Prostate gland (tissue), 2 donors: ENCODE results near the gene SREK1IP1. TPM values are rescaled to one million over a fixed set of nuclear protein-coding genes. Genes with fewer than 3 reads are reported as not detected.
"Not testable (repeated sequence)": the region's sequence is repeated elsewhere in the genome, so short reads cannot be mapped to it uniquely, and the experiment has no call there.

ENCODE experiments used
- DNase-seq: peaks from one replicate; pipeline ENCODE4 v3.0.0-alpha.2; 2019; ENCODE audit warnings: low spot score
- H3K27ac ChIP-seq, 2 donors: fragments of 200-600 bp; sonication (generic); 2 replicates each; pipeline ENCODE4 v1.5.1; 2017 to 2019
- H3K27me3 ChIP-seq: fragments of 200-600 bp; sonication (generic); replicated peaks from 2 replicates; pipeline ENCODE4 v1.5.1; 2019; ENCODE audit not compliant: insufficient read depth
- H3K36me3 ChIP-seq, 2 donors: fragments of 200-600 bp; sonication (generic); 1 replicate in 1 of 2; 2 replicates in 1 of 2; pipeline versions ENCODE4 v1.5.1 to v1.8.1; 2017 to 2019
- H3K4me1 ChIP-seq: fragments of 200-600 bp; sonication (generic); replicated peaks from 2 replicates; pipeline ENCODE4 v1.5.1; 2019
- H3K4me3 ChIP-seq, 2 donors: fragments of 200-600 bp; sonication (generic); 2 replicates each; pipeline ENCODE4 v1.5.1; 2017 to 2019
- H3K9me3 ChIP-seq: fragments of 200-600 bp; sonication (generic); 2 replicates; pipeline ENCODE4 v1.5.1; 2017
- POLR2A ChIP-seq: fragments of 450-650 bp; IDR thresholded peaks from one replicate; pipeline ENCODE4 v1.6.1; 2016; ENCODE audit warnings: antibody characterized with exemption, mild to moderate bottlenecking
- POLR2AphosphoS5 ChIP-seq: sonication (generic); formaldehyde crosslinking; IDR thresholded peaks from one replicate; pipeline ENCODE4 v1.6.1; 2017; ENCODE audit warnings: antibody characterized with exemption
- WGBS: methylation state at CpG from one replicate; pipeline ENCODE4 v1.1.5; 2018; 5-methylcytosine and 5-hydroxymethylcytosine counted together
- intact Hi-C: fragments of 100-400 bp; cut with DNase I; formaldehyde crosslinking; loops from one replicate; pipeline ENCODE4 v1.14.2; 2022
- total RNA-seq, 2 donors: library from RNA; depleted of rRNA; stranded (reverse); fragments of >200 nt; gene quantifications; one replicate each; pipeline ENCODE4 v1.1.0, GENCODE V29; 2016
- TF ChIP-seq, protein P1 (sequence below), 4 experiments: fragments of 200-600 bp in 2 of 4; fragments of 450-650 bp in 2 of 4; sonication (generic) in 2 of 4; IDR thresholded peaks; 1 replicate in 3 of 4; 2 replicates in 1 of 4; pipeline ENCODE4 v1.5.1; 2016 to 2019; ENCODE audit warnings: antibody characterized with exemption in 4 of 4, mild to moderate bottlenecking in 2 of 4, moderate library complexity in 2 of 4

Gene SREK1IP1
- total RNA-seq, 2 donors from 2014 or later, result 16.0 to 19.5 TPM

DNA sequence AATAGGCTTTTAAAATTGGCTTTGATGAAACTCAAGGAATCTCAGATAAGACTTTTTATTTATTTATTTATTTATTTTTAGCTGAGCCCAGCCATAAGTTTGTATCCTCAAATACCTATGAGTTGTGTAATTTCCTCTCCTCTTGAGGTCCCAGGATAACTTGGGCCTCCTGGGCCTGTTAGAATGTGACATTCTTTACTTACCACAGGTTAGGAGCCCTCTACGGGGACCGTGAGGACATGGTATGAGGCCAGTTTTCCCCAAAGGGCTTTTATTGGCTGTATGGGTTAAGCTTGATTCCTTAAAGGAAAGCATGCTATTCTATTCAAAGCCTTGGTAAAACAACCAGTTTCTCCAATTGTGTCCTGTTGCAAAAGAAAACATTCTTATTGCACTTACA lies 61.3 kb downstream of the SREK1IP1 start:
- no peaks in the 10 kb centered on the region for H3K27me3 ChIP-seq
- no peaks in the 10 kb centered on the region for H3K9me3 ChIP-seq
- WGBS, result 84% methylated on average over 2 of the region's 2 CpGs
- H3K27ac ChIP-seq, result no peak overlapping the region
- no peak for DNase-seq
- H3K4me3 ChIP-seq, result no peak overlapping the region
- H3K36me3 ChIP-seq, result no peaks in the 10 kb centered on the region
- no peaks in the 10 kb centered on the region for H3K4me1 ChIP-seq
- TF ChIP-seq POLR2A, result no peak
- no peak for TF ChIP-seq POLR2AphosphoS5
- TF ChIP-seq, protein P1, sequence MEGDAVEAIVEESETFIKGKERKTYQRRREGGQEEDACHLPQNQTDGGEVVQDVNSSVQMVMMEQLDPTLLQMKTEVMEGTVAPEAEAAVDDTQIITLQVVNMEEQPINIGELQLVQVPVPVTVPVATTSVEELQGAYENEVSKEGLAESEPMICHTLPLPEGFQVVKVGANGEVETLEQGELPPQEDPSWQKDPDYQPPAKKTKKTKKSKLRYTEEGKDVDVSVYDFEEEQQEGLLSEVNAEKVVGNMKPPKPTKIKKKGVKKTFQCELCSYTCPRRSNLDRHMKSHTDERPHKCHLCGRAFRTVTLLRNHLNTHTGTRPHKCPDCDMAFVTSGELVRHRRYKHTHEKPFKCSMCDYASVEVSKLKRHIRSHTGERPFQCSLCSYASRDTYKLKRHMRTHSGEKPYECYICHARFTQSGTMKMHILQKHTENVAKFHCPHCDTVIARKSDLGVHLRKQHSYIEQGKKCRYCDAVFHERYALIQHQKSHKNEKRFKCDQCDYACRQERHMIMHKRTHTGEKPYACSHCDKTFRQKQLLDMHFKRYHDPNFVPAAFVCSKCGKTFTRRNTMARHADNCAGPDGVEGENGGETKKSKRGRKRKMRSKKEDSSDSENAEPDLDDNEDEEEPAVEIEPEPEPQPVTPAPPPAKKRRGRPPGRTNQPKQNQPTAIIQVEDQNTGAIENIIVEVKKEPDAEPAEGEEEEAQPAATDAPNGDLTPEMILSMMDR (IDR thresholded peaks at IDR 0.05), result no peak
- intact Hi-C loops, result no loop called here

DNA sequence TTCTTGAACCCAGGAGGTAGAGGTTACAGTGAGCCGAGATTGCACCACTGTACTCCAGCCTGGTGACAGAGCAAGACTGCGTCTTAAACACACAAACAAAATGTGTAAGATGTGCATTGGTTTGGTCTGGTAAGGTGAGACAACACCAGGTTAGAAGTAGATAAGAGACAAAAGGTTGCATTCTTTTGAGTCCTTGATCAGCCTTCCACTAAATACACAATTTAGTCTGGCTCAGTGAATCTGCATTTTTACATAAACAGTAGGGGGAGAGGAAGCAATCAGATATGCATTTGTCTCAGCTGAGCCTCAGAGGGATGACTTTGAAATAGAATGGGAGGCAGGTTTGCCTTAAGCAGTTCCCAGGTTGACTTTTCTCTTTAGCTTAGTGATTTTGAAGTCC lies 62.4 kb downstream of the SREK1IP1 start:
- H3K27ac ChIP-seq, intact Hi-C loops, H3K9me3 ChIP-seq, H3K4me3 ChIP-seq, H3K4me1 ChIP-seq, DNase-seq, H3K27me3 ChIP-seq, H3K36me3 ChIP-seq: not testable (repeated sequence)
- 44% methylated on average over 2 of the region's 2 CpGs for WGBS

DNA sequence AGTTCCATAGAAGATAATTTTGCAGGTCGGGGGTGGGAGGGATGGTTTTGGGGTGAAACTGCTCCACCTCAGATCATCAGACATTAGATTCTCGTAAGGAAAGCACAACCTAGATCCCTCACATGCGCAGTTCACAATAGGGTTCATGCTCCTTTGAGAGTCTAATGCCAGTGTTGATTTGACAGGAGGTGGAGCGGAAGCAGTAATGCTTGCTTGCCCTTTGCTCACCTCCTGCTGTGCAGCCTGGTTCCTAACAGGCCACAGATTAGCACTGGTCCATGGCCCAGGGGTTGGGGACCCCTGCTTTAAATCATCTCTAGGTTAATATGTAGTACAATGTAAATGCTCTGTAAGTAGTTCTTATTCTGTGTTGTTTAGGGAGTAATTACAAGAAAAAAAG lies 67.7 kb downstream of the SREK1IP1 start:
- no peaks in the 10 kb centered on the region for H3K9me3 ChIP-seq
- DNase-seq, result no peak
- no peak overlapping the region for H3K4me3 ChIP-seq
- no peaks in the 10 kb centered on the region for H3K4me1 ChIP-seq
- TF ChIP-seq, protein P1 (IDR thresholded peaks at IDR 0.05), result no peak
- no peak for TF ChIP-seq POLR2AphosphoS5
- no peak for TF ChIP-seq POLR2A
- H3K36me3 ChIP-seq, result no peaks in the 10 kb centered on the region
- H3K27me3 ChIP-seq, result no peaks in the 10 kb centered on the region
- no peak overlapping the region for H3K27ac ChIP-seq
- WGBS, result 92% methylated on average over 4 of the region's 4 CpGs
- intact Hi-C loops, result no loop called here

DNA sequence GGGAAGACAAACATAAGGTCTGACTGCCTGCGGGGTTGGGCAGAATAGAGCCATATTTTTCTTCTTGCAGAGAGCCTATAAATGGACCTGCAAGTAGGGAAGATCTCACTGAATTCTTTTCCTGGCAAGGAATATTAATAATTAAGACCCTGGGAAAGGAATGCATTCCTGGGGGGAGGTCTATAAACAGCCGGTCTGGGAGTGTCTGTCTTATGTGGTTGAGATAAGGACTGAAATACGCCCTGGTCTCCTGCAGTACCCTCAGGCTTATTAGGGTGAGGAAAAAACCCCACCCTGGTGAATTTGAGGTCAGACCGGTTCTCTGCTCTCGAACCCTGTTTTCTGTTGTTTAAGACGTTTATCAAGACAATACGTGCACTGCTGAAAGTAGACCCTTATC lies 72.1 kb downstream of the SREK1IP1 start:
- H3K27me3 ChIP-seq, intact Hi-C loops: not testable (repeated sequence)

DNA sequence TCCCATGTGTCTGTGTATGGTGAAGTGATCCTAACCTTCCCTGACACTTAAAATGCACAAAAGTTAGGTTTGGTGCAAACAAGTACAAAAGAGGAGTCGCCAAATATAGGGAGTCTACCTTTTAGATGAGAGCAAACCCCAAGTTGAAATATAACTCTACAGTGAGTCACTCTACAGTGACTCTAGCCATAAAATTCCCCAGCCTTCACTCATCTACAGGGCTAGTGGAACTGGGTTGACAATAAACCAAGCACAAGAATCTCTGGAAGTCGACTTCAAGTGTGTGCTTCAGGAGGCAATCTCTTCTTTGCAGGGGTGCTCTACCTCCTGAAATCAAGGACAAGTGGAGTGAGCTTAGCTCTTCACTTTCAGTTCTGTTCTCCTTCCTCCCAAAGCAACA lies 74.9 kb downstream of the SREK1IP1 start:
- Histone ChIP-seq H3K4me3 (no peak overlapping the region), H3K9me3 (no peaks in the 10 kb centered on the region), H3K36me3 (no peaks in the 10 kb centered on the region), H3K4me1 (no peaks in the 10 kb centered on the region), H3K27ac (no peak overlapping the region), H3K27me3 (peaks cover 5% of the 10 kb centered on the region)
- no peak for DNase-seq
- WGBS, result 80% methylated on average over 2 of the region's 2 CpGs
- no peak for TF ChIP-seq POLR2A
- TF ChIP-seq, protein P1 (IDR thresholded peaks at IDR 0.05), result no peak
- TF ChIP-seq POLR2AphosphoS5, result no peak
- intact Hi-C loops, result no loop called here

More for the DNA sequence above, 72.1 kb downstream of the SREK1IP1 start:
- not testable (repeated sequence) for DNase-seq, H3K4me3 ChIP-seq, H3K4me1 ChIP-seq, H3K36me3 ChIP-seq, H3K9me3 ChIP-seq, H3K27ac ChIP-seq
- WGBS, result 91% methylated on average over 7 of the region's 7 CpGs

DNA sequence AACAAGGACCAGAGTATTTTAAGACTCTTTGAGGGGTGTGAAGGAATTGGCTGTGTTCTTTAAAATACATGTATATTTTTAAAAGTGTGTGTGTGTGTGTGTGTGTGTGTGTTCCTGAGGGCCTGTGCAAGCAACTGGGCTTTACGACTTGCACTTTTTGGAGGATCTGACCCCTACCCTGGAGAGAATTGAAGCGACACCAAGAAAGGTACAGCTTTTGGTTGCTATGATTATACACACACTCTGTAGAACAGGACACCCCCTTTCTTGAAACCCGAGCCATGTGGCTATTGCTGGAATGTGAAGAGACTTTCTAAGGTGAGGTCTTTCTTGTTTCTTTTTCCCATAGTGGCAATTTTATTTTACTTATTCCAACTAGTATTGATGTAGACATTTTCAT lies 77.2 kb downstream of the SREK1IP1 start:
- WGBS, result 57% methylated on average over 3 of the region's 3 CpGs
- TF ChIP-seq, protein P1 (IDR thresholded peaks at IDR 0.05), result no peak
- no peak for TF ChIP-seq POLR2AphosphoS5
- no peak for TF ChIP-seq POLR2A
- intact Hi-C loops, result no loop called here
- H3K27me3 ChIP-seq, result peaks cover 5% of the 10 kb centered on the region
- DNase-seq, result no peak
- no peaks in the 10 kb centered on the region for H3K9me3 ChIP-seq
- H3K4me3 ChIP-seq, result no peak overlapping the region
- no peaks in the 10 kb centered on the region for H3K36me3 ChIP-seq
- no peak overlapping the region for H3K27ac ChIP-seq
- H3K4me1 ChIP-seq, result no peaks in the 10 kb centered on the region
